Adrenal gland (tissue), 12 donors: ENCODE results near the gene SLC9C2. TPM values are rescaled to one million over a fixed set of nuclear protein-coding genes. Genes with fewer than 3 reads are reported as not detected.

Experiments used
- DNase-seq, 7 donors: peaks; one replicate each; pipeline ENCODE4 v3.0.0-alpha.2; 2019 to 2020
- H3K27ac ChIP-seq, 5 donors: fragments of 200-600 bp; sonication (generic) in 4 of 5; 1 replicate in 3 of 5; 2 replicates in 2 of 5; pipeline versions ENCODE4 v1.5.1 to v1.8.0; 2016 to 2020; ENCODE audit warnings: mild to moderate bottlenecking in 1 of 5
- H3K27me3 ChIP-seq: fragments of 200-600 bp; 2 replicates; pipeline ENCODE4 v1.8.0; 2021
- H3K36me3 ChIP-seq, 2 donors: fragments of 200-600 bp; replicated peaks in 1 of 2; 1 replicate in 1 of 2; 2 replicates in 1 of 2; pipeline versions ENCODE4 v1.5.1 to v1.8.0; 2018 to 2022
- H3K4me1 ChIP-seq, 2 donors: fragments of 200-600 bp; replicated peaks in 1 of 2; 1 replicate in 1 of 2; 2 replicates in 1 of 2; pipeline versions ENCODE4 v1.5.1 to v1.8.0; 2018 to 2021
- H3K4me3 ChIP-seq, 4 donors: fragments of 200-600 bp; sonication (generic) in 3 of 4; one replicate each; pipeline ENCODE4 v1.5.1; 2016 to 2018
- H3K9me3 ChIP-seq, 3 donors: fragments of 200-600 bp; sonication (generic) in 1 of 3; replicated peaks in 1 of 3; 1 replicate in 2 of 3; 2 replicates in 1 of 3; pipeline versions ENCODE4 v1.5.1 to v1.8.0; 2016 to 2021
- CTCF ChIP-seq, 6 experiments: fragments of 450-650 bp in 4 of 6; fragments of 200-600 bp in 2 of 6; sonication (generic) in 1 of 6; IDR thresholded peaks; 1 replicate in 5 of 6; 2 replicates in 1 of 6; pipeline versions ENCODE4 v1.5.1 to v1.8.0; 2016 to 2021; ENCODE audit warnings: antibody characterized with exemption in 6 of 6, mild to moderate bottlenecking in 2 of 6, moderate library complexity in 1 of 6
- POLR2A ChIP-seq, 2 donors: fragments of 450-650 bp; IDR thresholded peaks; one replicate each; pipeline ENCODE4 v1.6.1; 2017; ENCODE audit warnings: antibody characterized with exemption in 2 of 2, mild to moderate bottlenecking in 2 of 2, moderate library complexity in 1 of 2
- WGBS, 4 donors: extraction: QIAGEN DNeasy Blood & Tissue Kit in 2 of 4; methylation state at CpG; one replicate each; pipeline versions ENCODE4 v1.1.5 to v1.1.7; 2013 to 2017; 5-methylcytosine and 5-hydroxymethylcytosine counted together
- intact Hi-C, 2 donors: fragments of 100-400 bp; cut with DNase I; formaldehyde crosslinking; loops; one replicate each; pipeline versions ENCODE4 v1.14.1 to v1.15.0; 2022 to 2023
- polyA plus RNA-seq, 3 donors: library from polyadenylated mRNA; stranded (reverse); fragments of 200-250 nt in 2 of 3; fragments of 350-450 nt in 1 of 3; fragmentation: Illumina TruSeq in 1 of 3; extraction: RNeasy Lipid Tissue Mini Kit (QIAGEN cat#74804) in 1 of 3; gene quantifications; one replicate each; pipeline ENCODE4 v1.2.3, GENCODE V29; 2013 to 2014
- total RNA-seq, 9 donors: library from RNA; depleted of rRNA in 4 of 9; stranded (reverse); fragments of >200 nt in 4 of 9; fragments of 120-200 nt in 1 of 9; fragmentation: NEBNext Ultra II Directional in 1 of 9; extraction: Animal tissue kit (Norgen Biotek cat#: 25700) in 1 of 9; gene quantifications; one replicate each; pipeline versions ENCODE4 v1.1.0 to v1.2.4, GENCODE V29; 2013 to 2023
- donor health status: healthy with polysubstance abuse.
- donor health status: Bipolar disorder and iron deficiency.
- donor health status: DM: yes; HTN: yes; CAD: no.
- donor health status: DM: no; HTN: no; CAD: no.
- donor health status: DM: no; HTN: no; CAD: no.
- donor health status: DM: yes; HTN: yes; CAD: no.

Gene SLC9C2
- total and polyA plus RNA-seq, 12 donors = 0.11 to 1.2 (median 0.33) TPM; not detected in 4

- no peaks in the 10 kb centered on the region for H3K27me3 ChIP-seq
- TF ChIP-seq POLR2A (IDR thresholded peaks at IDR 0.05) (no peak), CTCF (IDR thresholded peaks at IDR 0.05) (no peak)
- DNase-seq = no peak
- no peaks in the 10 kb centered on the region for H3K36me3 ChIP-seq
- H3K27ac ChIP-seq = no peak overlapping the region
- no peak overlapping the region for H3K4me3 ChIP-seq
- intact Hi-C loops = no loop called here
- no peaks in the 10 kb centered on the region for H3K9me3 ChIP-seq
- no peaks in the 10 kb centered on the region for H3K4me1 ChIP-seq
These were observed 66.6 kb downstream of the SLC9C2 start for GRCh38 chr1:173536223-173536622.

GRCh38 chr1:173532237-173532636, 70.6 kb downstream of the SLC9C2 start:
- Histone ChIP-seq H3K27me3 (no peaks in the 10 kb centered on the region), H3K36me3 (no peaks in the 10 kb centered on the region), H3K4me3 (peak overlapping the region in 1 of 4 donors; percentile 17), H3K4me1 (no peaks in the 10 kb centered on the region), H3K27ac (no peak overlapping the region), H3K9me3 (no peaks in the 10 kb centered on the region)
- TF ChIP-seq POLR2A (IDR thresholded peaks at IDR 0.05) = no peak
- no peak for TF ChIP-seq CTCF (IDR thresholded peaks at IDR 0.05)
- intact Hi-C loops = no loop called here
- DNase-seq = no peak

- H3K4me1 ChIP-seq = peaks cover 0 to 6% of the 10 kb centered on the region in 2 donors
- H3K27ac ChIP-seq = no peak overlapping the region
- no peaks in the 10 kb centered on the region for H3K36me3 ChIP-seq
- H3K9me3 ChIP-seq = no peaks in the 10 kb centered on the region
- TF ChIP-seq POLR2A (IDR thresholded peaks at IDR 0.05) = no peak
- no peak for TF ChIP-seq CTCF (IDR thresholded peaks at IDR 0.05)
- intact Hi-C loops = no loop called here
- no peak overlapping the region for H3K4me3 ChIP-seq
- H3K27me3 ChIP-seq = no peaks in the 10 kb centered on the region
- 69 to 79% (median 72%) methylated on average over 4 of the region's 4 CpGs for WGBS, 4 donors
- DNase-seq = no peak
These were observed 71.8 kb downstream of the SLC9C2 start for GRCh38 chr1:173530795-173531693.

- Histone ChIP-seq H3K4me1 (peaks cover 0 to 6% of the 10 kb centered on the region in 2 donors), H3K9me3 (no peaks in the 10 kb centered on the region), H3K27ac (no peak overlapping the region), H3K36me3 (no peaks in the 10 kb centered on the region), H3K4me3 (no peak overlapping the region), H3K27me3 (no peaks in the 10 kb centered on the region)
- intact Hi-C loops = no loop called here
- WGBS, 4 donors = 78 to 93% (median 82%) methylated on average over 4 of the region's 4 CpGs
- DNase-seq = no peak
- TF ChIP-seq CTCF (IDR thresholded peaks at IDR 0.05) (no peak), POLR2A (IDR thresholded peaks at IDR 0.05) (no peak)
These were observed 73.8 kb downstream of the SLC9C2 start for GRCh38 chr1:173529106-173529505.
